ES-I3 (cell line): ENCODE results near the gene LTBP1.

Source experiments
- H3K36me3 ChIP-seq: 2 replicates; pipeline ENCODE4 v1.6.1; 2013; ENCODE audit warnings: mild to moderate bottlenecking, low read length, control low read depth, moderate library complexity; ENCODE audit not compliant: insufficient read depth
- H3K4me1 ChIP-seq: 2 replicates; pipeline ENCODE4 v1.6.1; 2013; ENCODE audit warnings: mild to moderate bottlenecking, control low read depth, low read length; ENCODE audit not compliant: insufficient read depth
- H3K9ac ChIP-seq: 2 replicates; pipeline ENCODE4 v1.6.1; 2013; ENCODE audit warnings: low read depth, mild to moderate bottlenecking, low read length, moderate library complexity
- H3K9me3 ChIP-seq: 2 replicates; pipeline ENCODE4 v1.6.1; 2013; ENCODE audit warnings: mild to moderate bottlenecking, low read length, moderate library complexity; ENCODE audit not compliant: control insufficient read depth, insufficient read depth

LTBP1 gene

GRCh38 chr2:32923109-32923508 is 23.6 kb upstream of the LTBP1 start:
- Histone ChIP-seq H3K9me3 (no peaks in the 10 kb centered on the region), H3K4me1 (peaks cover 13% of the 10 kb centered on the region), H3K9ac (no peak overlapping the region), H3K36me3 (no peaks in the 10 kb centered on the region)

GRCh38 chr2:32925283-32925815 is 21.4 kb upstream of the LTBP1 start:
- Histone ChIP-seq H3K9me3 (no peaks in the 10 kb centered on the region), H3K36me3 (no peaks in the 10 kb centered on the region), H3K4me1 (peaks cover 13% of the 10 kb centered on the region), H3K9ac (no peak overlapping the region)

- Histone ChIP-seq H3K4me1 (peaks cover 13% of the 10 kb centered on the region), H3K9ac (no peak overlapping the region), H3K36me3 (no peaks in the 10 kb centered on the region), H3K9me3 (no peaks in the 10 kb centered on the region)
Observed at GRCh38 chr2:32925976-32926707, 20.6 kb upstream of the LTBP1 start.

- Histone ChIP-seq H3K9me3 (no peaks in the 10 kb centered on the region), H3K9ac (no peak overlapping the region), H3K4me1 (peaks cover 17% of the 10 kb centered on the region), H3K36me3 (no peaks in the 10 kb centered on the region)
Observed at GRCh38 chr2:32926708-32927084, 20.1 kb upstream of the LTBP1 start.

- no peak overlapping the region for H3K9ac ChIP-seq
- H3K36me3 ChIP-seq, result no peaks in the 10 kb centered on the region
- peaks cover 32% of the 10 kb centered on the region for H3K4me1 ChIP-seq
- no peaks in the 10 kb centered on the region for H3K9me3 ChIP-seq
Observed at GRCh38 chr2:32930436-32930835, 16.3 kb upstream of the LTBP1 start.

GRCh38 chr2:32931519-32931918 is 15.2 kb upstream of the LTBP1 start:
- H3K9ac ChIP-seq, result no peak overlapping the region; the same call in 1 of the 2 replicates
- H3K36me3 ChIP-seq, result no peaks in the 10 kb centered on the region
- H3K9me3 ChIP-seq, result no peaks in the 10 kb centered on the region
- H3K4me1 ChIP-seq, result peaks cover 30% of the 10 kb centered on the region

- Histone ChIP-seq H3K36me3 (no peaks in the 10 kb centered on the region), H3K9ac (no peak overlapping the region; the same call in 1 of the 2 replicates), H3K9me3 (no peaks in the 10 kb centered on the region), H3K4me1 (peaks cover 24% of the 10 kb centered on the region)
Observed at GRCh38 chr2:32931945-32932709, 14.6 kb upstream of the LTBP1 start.

- H3K9ac ChIP-seq, result no peak overlapping the region
- no peaks in the 10 kb centered on the region for H3K36me3 ChIP-seq
- H3K9me3 ChIP-seq, result no peaks in the 10 kb centered on the region
- H3K4me1 ChIP-seq, result peaks cover 20% of the 10 kb centered on the region
Observed at GRCh38 chr2:32932825-32933755, 13.7 kb upstream of the LTBP1 start.

- no peak overlapping the region for H3K9ac ChIP-seq
- H3K4me1 ChIP-seq, result peaks cover 26% of the 10 kb centered on the region
- H3K9me3 ChIP-seq, result no peaks in the 10 kb centered on the region
- no peaks in the 10 kb centered on the region for H3K36me3 ChIP-seq
Observed at GRCh38 chr2:32933756-32934095, 13.0 kb upstream of the LTBP1 start.

- Histone ChIP-seq H3K9ac (no peak overlapping the region), H3K4me1 (peaks cover 16% of the 10 kb centered on the region), H3K36me3 (no peaks in the 10 kb centered on the region), H3K9me3 (no peaks in the 10 kb centered on the region)
Observed at GRCh38 chr2:32937602-32938448, 8.9 kb upstream of the LTBP1 start.

- Histone ChIP-seq H3K36me3 (no peaks in the 10 kb centered on the region), H3K9ac (no peak overlapping the region), H3K9me3 (no peaks in the 10 kb centered on the region), H3K4me1 (peaks cover 8% of the 10 kb centered on the region)
Observed at GRCh38 chr2:32938934-32939333, 7.8 kb upstream of the LTBP1 start.

GRCh38 chr2:32940316-32940997 is 6.3 kb upstream of the LTBP1 start:
- H3K9ac ChIP-seq, result no peak overlapping the region
- no peaks in the 10 kb centered on the region for H3K36me3 ChIP-seq
- H3K9me3 ChIP-seq, result no peaks in the 10 kb centered on the region
- peaks cover 8% of the 10 kb centered on the region for H3K4me1 ChIP-seq
